GM19452 (cell line): ENCODE measurements around the gene AMFR.
"Not testable (repeated sequence)": the region's sequence is repeated elsewhere in the genome, so short reads cannot be mapped to it uniquely, and the experiment has no call there.

Source experiments
- ATAC-seq: cut with Tn5 transposase; IDR thresholded peaks from one replicate; pipeline ENCODE4 v1.9.1; 2021; ENCODE audit not compliant: unreplicated experiment

Gene AMFR

DNA sequence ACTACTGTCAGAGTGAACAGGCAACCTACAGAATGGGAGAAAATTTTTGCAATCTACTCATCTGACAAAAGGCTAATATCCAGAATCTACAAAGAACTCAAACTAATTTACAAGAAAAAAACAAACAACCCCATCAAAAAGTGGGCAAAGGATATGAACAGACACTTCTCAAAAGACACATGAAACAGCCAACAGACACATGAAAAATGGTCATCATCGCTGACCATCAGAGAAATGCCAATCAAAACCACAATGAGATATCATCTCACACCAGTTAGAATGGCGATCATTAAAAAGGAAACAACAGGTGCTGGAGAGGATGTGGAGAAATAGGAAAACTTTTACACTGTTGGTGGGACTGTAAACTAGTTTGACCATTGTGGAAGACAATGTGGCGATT is 28.6 kb downstream of the AMFR start:
- not testable (repeated sequence) for ATAC-seq

DNA sequence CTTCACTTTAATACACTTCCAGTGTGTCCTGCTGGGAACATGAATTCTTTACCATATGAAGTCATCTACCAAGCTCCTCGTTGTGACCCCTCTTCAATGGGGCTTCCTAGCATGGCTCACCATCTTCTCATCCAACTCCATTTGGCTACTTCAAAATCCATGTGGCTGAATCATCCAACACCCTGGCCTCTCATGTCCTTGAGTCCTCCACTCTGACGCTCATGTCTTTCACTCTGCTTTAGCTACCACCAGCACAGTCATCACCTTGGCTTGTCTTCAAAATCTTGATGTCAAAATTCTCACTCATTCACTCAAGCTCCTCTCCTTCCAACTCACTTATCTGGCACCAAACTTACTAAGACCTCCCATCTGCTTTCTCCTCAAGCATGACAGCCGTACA is 35.8 kb downstream of the AMFR start:
- ATAC-seq: no peak

DNA sequence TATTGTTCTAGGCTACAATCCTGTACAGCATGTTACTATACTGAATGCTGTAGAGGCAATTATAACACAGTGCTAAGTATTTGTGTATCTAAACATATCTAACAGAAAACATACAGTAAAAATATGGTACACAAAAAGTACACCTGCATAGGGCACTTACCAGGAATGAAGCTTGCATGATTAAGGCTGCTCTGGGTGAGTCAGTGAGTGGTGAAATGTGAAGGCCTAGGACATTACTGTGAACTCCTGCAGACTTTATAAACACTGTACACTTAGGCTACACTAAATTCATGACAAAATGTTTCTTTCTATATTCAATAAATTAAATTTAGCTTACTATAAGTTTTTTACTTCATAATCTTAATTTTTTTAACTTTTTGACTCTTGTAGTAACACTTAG is 37.1 kb downstream of the AMFR start:
- ATAC-seq: no peak

DNA sequence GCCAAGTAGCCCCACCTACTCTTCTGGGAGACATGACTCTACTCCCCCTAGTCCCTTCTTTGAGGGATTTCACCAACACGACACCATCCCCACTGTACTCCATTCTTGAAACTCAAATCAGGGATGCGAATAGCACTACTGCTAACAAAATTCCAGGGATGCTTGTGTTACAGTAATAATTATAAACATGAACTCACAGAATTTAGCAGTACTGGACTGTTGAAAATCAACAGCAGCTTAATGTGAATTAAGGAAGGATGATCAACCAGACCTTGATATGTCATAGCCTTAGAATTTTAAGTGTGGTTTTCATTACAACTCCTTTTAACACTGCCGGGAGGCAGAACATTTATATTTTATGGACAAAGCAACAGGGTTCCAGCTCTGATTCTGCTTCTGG is 37.9 kb downstream of the AMFR start:
- no peak for ATAC-seq

DNA sequence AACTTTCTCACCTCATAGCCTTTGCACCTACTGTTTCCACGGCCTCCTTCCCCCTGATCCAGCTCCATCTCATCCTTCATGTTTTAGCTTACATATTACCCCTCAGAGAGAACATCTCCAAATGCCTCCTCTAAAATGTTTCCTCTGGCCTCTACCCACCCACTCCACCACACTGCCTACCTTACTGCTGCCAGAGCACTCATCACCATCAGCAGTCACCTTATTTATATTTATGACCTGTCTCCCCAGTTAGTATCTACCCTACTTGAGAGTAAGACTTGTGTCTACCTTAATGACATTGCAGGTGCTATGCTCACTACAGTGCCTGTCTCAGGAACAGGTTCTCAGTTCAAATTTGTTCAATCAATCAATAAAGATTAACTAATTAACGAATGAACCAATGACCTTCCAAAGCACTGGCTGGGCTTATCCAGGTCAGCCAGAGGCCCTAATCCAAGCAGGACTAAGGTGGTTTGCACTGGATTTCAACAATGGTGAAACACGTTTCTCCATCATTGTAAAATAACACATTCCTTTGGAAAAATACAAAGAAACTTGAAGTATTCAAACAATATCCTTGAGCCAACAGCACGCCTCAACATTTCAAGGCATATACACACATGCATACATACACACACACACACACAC is 41.1 kb downstream of the AMFR start:
- no peak for ATAC-seq

DNA sequence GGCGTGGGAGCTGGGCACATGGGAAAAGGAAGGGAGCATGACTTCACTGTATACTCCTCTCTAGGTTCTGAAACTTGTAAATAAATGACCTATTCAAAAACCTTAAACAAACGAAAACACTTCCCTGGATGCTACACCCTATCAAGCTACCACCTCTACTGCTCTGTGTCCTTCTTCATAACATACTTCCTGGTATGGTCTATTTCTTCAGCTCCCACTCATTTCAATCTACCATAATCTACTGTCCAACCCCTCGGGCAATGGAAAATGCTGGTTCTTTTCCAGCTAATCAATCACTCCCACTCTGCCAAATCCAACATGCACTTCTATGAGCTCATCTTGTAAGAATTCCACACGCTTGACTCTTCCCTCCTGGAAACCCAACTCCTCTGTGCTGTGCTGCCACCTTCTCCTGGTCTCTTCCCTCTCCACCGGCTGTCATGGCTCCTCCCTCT is 42.4 kb downstream of the AMFR start:
- ATAC-seq: no peak

DNA sequence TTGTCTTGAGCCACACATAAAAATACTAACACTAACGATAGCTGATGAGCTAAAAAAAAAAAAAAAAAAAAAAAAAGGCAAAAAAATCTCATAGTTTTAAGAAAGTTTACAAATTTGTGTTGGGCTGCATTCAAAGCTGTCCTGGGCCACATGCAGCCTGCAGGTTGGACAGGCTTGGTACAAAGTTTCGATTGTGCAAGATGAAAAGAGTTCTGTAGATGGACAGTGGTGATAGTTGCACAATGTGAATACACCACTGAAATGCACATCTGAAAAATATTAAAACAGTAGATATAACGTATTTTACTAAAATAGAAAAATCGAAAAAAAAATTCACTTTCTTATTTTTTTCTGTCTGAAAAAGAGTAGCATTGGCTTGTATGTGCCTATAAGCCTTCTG is 42.9 kb downstream of the AMFR start:
- ATAC-seq: no peak

DNA sequence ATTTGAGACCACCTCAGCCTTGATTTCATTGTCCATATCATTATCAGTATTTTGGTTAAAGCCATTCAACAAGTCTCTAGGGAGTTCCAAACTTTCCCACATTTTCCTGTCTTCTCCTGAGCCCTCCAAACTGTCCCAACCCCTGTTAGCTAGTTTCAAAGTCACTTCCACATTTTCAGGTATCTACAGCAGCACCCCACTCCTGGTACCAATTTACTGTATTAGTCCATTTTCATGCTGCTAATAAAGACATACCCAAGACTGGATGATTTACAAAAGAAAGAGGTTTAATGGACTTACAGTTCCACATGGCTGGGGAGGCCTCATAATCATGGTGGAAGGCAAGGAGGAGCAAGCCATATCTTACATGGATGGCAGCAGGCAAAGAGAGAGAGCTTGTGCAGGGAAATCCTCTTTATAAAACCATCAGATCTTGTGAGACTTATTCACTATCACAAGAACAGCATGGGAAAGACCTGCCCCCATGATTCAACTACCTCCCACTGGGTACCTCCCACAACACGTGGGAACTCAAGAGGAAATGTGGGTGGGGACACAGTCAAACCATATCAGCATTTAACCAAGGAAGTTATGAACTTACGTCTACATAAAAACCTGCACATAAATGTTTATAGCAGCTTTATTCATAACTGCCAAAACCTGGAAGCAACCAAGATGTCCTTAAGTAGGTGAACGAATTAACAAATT is 44.4 kb downstream of the AMFR start:
- ATAC-seq: not testable (repeated sequence)

DNA sequence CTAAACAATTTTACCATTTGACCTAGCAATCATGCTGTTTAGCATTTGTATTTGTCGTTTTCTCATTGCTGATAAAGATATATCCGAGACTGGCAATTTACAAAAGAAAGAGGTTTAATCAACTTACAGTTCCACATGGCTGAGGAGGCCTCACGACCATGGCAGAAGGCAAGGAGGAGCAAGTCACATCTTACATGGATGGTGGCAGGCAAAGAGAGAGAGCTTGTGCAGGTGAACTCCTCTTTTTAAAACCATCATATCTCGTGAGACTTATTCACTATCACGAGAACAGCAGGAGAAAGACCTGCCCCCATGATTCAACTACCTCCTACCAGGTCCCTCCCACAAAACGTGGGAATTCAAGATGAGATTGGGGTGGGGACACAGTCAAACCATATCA is 46.3 kb downstream of the AMFR start:
- ATAC-seq: not testable (repeated sequence)

DNA sequence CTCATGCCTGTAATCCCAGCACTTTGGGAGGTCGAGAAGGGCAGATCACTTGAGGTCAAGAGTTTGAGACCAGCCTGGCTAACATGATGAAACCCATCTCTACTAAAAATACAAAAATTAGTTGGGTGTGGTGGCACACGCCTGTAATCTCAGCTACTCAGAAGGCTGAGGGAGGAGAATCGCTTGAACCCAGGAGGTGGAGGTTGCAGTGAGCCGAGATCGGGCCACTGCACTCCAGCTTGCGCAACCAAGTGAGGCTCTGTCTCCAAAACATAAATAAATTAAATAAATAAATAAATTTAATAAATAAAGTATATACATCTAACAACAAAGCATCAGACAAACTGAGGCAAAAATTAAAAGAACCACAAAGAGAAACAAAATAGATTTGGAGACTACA is 49.6 kb downstream of the AMFR start:
- not testable (repeated sequence) for ATAC-seq

DNA sequence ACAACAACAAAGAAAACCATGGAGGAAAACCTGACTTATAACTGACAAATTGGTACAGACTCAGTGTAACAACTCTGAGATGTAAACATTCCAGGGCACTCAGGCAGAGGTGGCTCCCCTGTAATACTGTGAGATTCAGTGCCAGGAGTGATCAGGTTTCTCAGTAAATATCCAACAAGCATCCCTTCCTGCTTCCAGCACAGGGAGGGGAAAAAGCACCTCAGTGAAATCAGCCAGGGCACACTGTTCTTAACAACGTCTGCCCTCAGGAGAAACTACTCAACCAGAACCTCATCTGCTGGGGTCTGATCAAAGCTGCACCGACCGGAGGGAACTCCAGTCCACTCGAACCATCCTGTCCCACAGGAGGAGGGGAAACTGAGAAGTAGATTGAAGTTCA is 52.3 kb downstream of the AMFR start:
- ATAC-seq: no peak

DNA sequence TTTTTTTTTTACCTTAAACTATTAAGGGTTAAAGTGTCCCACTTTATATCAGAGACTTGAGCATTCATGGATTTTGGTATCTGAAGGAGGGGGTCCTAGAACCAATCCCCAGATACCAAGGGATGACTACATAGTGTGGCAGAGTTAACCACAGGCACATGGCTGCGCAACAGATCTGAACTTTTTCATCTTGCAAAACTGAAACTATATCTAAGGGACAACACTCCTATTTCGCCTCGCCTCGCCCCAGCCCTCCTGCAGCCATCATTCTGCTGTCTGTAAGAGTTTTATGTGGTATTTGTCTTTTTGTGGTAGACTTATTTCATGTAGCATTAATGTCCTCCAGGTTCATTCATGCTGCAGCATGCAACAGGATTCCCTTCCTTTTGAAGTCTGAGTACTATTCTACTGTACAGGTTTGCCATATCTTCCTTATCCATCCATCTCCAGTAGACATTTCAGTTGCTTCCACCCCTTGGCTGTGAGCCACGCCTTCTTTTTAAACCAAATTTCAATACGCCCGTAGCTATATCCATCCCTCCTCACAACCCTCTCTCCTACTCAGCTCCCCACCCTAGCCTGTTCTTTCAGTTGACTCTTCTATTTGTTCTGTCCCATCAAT is 53.2 kb downstream of the AMFR start:
- no peak for ATAC-seq

DNA sequence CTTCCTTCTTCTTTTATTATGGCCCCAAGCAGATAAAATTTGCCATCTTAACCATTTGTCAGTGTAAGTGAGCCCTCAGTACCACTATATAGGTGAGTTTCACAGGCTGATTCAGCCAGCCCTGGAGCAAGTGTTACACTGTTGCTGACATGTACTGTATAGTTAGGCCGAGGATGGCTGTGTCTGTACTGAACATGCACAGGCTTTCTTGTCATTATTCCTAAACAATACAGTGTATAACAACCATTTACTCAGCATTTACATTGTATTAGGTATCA is 53.7 kb downstream of the AMFR start:
- ATAC-seq: no peak

DNA sequence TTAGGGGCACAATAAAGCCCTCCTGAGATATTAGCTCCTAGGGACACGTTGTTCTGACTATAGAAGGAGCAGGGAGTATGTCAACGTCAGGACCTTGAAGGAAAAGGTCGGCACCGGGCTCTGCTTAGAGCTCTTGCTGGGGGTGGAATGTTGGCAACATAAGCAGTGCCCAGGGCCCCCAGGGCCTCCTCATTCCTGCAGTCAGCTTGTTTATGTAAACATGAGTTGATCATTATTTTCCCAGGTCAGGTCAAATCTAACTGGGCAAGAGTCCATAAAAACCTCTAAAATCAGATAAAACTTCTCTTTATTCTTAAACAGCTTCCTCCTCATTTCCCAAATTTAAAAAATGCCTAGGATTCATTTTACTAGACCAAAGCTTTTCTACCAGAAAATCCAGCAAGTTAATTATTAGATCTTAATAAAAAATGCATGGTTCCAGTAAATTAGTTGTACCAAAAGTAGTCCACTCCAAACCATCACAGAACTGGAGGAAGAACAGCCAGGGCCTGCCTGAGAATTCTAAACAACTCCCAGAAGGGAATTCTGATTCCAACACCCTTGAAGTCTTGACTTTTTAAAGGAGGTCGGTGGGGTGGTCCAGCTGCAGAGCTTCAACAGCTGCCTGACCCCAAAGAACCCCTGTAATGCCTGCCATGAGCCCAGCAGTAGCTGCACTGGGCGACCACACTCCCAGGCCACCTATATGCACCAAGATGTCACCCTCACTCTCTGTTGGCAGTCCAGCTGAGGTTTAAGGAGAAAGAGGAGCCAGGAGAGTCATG is 54.3 kb downstream of the AMFR start:
- no peak for ATAC-seq

DNA sequence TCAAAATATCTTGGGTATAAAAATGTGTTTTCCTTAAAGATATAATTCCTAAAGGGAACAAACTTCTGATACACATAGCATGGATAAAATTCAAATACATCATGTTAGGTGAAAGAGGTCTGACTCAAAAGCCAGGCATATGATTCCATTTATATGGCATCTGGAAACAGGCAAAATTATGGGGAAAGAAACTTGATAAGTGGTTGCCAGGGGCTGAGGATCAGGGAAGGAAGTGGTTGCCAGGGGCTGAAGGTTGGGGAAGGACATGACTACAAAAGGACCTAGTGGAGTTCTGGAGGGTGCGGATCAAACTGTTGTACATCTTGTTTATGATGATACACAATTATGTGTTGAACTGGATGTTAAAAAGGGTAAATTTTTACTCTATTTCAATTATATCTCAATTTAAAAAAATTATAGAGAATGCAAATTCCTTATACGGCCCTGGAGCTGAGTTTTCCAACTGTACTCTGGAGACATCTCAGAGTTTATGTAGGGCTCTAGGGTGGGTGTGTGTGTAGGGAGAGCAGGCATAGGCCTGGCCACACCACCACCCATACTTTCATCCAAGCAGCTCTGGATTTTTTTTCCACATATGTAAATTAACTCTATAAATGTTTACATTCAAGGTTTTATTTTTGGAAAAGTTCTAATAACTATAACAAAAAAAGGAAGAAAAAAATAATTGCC is 55.0 kb downstream of the AMFR start:
- no peak for ATAC-seq

DNA sequence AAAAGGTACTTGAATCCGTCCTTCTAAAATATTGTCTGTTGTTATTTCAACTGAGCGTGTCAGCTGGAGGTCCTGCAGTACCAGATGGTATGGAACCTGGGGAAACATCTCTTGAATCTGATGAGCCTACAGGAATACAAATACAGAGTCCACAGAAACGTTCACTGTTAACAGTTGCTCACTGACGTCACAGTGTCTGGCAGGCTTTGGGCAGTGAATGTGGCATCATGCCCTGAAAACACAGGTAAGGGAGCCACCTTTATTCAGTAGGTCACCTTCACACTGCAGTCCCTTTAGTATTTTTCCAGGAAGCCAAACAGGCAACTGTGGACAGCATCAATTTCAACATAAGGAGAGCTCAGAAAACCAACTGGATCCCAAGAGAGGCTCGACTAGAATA is 56.1 kb downstream of the AMFR start:
- ATAC-seq: no peak

DNA sequence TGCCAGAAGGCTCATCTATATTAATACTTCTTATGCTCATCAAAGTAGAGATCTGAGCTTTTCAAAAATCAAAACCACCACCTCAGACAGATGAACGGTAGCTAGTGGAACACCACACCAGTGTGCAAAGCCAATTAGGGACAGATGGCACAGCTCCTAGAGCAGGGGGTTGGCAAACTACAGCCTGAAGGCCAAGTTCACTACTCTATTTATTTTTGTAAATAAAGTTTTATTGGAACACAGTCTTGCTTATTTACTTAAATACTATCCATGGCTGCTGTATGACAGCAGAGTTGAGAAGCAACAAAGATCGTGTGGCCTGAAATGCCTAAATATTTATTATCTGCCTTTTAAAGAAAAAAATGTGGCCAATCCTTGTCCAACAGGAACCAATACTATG is 56.8 kb downstream of the AMFR start:
- no peak for ATAC-seq

DNA sequence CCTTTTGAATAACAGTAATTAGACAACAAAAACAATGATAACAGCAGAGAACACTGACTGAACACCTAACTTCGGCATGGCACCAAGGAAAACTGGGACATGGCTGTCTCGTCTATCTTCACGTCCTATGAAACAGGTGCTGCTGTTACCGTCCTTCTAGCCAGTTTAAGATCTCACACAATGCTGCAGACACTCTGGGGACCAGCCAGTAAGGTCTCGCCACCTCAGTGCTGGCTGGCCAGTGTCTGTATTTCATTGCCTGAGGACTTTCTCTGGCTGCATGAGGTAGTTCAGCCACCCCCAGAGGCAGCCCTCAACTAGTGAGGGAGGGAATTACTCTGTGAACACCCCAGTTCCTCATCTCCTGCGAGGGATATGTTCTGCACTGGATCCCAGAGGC is 57.6 kb downstream of the AMFR start:
- no peak for ATAC-seq

DNA sequence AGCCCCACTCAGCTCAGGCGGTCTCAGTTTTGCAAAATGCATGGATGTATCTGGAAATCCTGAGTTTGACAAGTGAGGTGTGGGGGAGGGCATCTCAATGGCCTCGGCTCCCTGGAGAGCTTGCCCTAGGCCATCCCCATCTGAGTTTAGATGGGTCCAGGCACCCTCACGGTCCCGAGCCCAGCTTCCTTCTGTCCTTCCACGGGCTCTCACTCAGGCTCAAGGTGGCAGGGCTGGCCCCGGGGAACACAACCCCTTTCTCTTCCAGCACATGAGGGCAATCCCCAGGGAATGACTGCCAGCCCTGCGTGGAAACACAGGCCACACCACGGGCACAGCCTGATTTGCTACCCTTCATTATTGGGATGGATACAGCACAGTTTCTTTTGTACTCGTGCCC is 58.4 kb downstream of the AMFR start:
- no peak for ATAC-seq

DNA sequence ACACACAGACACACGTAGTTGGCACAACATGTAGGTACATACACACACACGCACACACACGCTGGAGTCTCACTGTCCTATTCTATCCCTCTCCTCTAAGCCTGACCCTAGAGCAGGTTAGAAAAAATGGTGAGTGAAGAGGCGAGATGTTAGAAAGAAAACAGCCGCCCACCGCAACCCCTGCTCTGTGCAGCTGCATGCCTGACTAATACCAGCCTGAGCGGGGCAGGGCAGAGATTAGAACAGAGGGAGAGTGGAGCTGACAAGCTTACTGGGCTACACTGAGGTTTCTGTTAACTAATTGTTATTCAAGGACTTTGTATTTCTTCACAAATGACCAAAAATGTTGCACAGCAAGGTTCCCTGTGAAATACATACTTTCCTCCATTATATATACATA is 59.8 kb downstream of the AMFR start:
- no peak for ATAC-seq

DNA sequence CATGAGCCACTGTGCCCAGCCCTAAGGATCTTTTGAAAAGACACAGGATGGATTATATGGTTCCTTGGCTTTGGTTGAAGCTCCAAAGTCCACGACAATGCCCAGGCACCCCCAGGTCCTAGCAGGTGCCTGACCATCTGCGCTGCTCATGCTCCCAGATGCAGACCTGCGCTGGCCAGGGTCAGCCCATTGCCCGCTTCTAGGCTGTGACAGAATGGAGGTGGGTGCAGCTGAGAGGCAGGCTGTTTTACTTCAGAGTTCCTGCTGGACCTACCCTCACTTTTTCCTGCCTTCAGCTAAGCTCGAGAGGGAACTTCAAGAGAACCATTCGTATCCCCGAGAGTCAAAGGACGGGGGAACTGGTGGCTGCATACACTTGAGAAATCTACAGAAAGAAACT is 60.5 kb downstream of the AMFR start:
- no peak for ATAC-seq
